Caco-2 (cell line): Measurements from ENCODE around the gene MTA1. TPM values are rescaled to one million over a fixed set of nuclear protein-coding genes. Genes with fewer than 3 reads are reported as not detected.

ENCODE experiments used
- BruUV-seq: library from RNA; stranded (reverse); fragments of 400-500 nt; replicated peaks from 2 replicates; lab custom pipeline; 2021; lab: Mats Ljungman, UMichigan
- CTCF ChIA-PET: fragments of 300-600 bp; sonication (Branson Sonifier 250); formaldehyde crosslinking; loops from one replicate; lab custom pipeline; 2022; ENCODE audit warnings: antibody characterized with exemption; lab: Charles Lee
- POLR2A ChIA-PET: fragments of 300-600 bp; sonication (Branson Sonifier 250); formaldehyde crosslinking; loops from one replicate; lab custom pipeline; 2022; ENCODE audit warnings: antibody characterized with exemption; lab: Charles Lee
- DNase-seq, 2 experiments: peaks; one replicate each; pipeline versions ENCODE4 v3.0.0 to v3.0.0-alpha.2; 2020 to 2022
- H3K27me3 ChIP-seq: replicated peaks from 2 replicates; pipeline ENCODE4 v1.6.0; 2011; ENCODE audit warnings: low read length; ENCODE audit not compliant: control insufficient read depth, insufficient read depth
- H3K36me3 ChIP-seq: 2 replicates; pipeline ENCODE4 v1.5.1; 2011; ENCODE audit warnings: low read length; ENCODE audit not compliant: control insufficient read depth, insufficient read depth
- H3K4me1 ChIP-seq: fragments of 250-450 bp; sonication (Bioruptor Pico); 2 replicates; pipeline ENCODE4 v1.5.1; 2020; ENCODE audit warnings: mild to moderate bottlenecking
- H3K4me3 ChIP-seq: 2 replicates; pipeline ENCODE4 v1.5.1; 2011; ENCODE audit warnings: low read depth, mild to moderate bottlenecking, control low read depth, low read length
- H3K9me3 ChIP-seq: fragments of 250-450 bp; sonication (Bioruptor Pico); 2 replicates; pipeline ENCODE4 v1.5.1; 2020; ENCODE audit warnings: mild to moderate bottlenecking, moderate library complexity
- H3K27ac Mint-ChIP-seq: one replicate; pipeline ENCODE4 v1.8.0; 2022; ENCODE audit warnings: mixed read lengths; ENCODE audit not compliant: unreplicated experiment
- H3K27me3 Mint-ChIP-seq: one replicate; pipeline ENCODE4 v1.8.0; 2022; ENCODE audit warnings: mixed read lengths; ENCODE audit not compliant: insufficient read depth, unreplicated experiment
- H3K36me3 Mint-ChIP-seq: one replicate; pipeline ENCODE4 v1.8.0; 2022; ENCODE audit warnings: mild to moderate bottlenecking, mixed read lengths; ENCODE audit not compliant: insufficient read depth, unreplicated experiment
- H3K4me1 Mint-ChIP-seq: one replicate; pipeline ENCODE4 v1.8.0; 2022; ENCODE audit warnings: low read depth, mixed read lengths; ENCODE audit not compliant: unreplicated experiment
- H3K4me3 Mint-ChIP-seq: one replicate; pipeline ENCODE4 v1.8.0; 2022; ENCODE audit warnings: mild to moderate bottlenecking, moderate library complexity, mixed read lengths; ENCODE audit not compliant: unreplicated experiment
- H3K9me3 Mint-ChIP-seq: one replicate; pipeline ENCODE4 v1.8.0; 2022; ENCODE audit warnings: mixed read lengths; ENCODE audit not compliant: unreplicated experiment
- CTCF ChIP-seq, 2 experiments: fragments of 200-600 bp in 1 of 2; IDR thresholded peaks; 1 replicate in 1 of 2; 2 replicates in 1 of 2; pipeline versions ENCODE4 v1.5.1 to v1.8.0; 2011 to 2022; ENCODE audit warnings: antibody characterized with exemption in 1 of 2, control low read depth in 1 of 2, inconsistent platforms in 1 of 2, low read depth in 1 of 2, low read length in 1 of 2, mild to moderate bottlenecking in 1 of 2, moderate library complexity in 1 of 2; ENCODE audit not compliant: insufficient read depth in 1 of 2, severe bottlenecking in 1 of 2, unreplicated experiment in 1 of 2
- intact Hi-C: fragments of 100-400 bp; cut with micrococcal nuclease; formaldehyde crosslinking; loops from one replicate; pipeline ENCODE4 v1.10.0; 2022; ENCODE audit not compliant: unreplicated experiment
- total RNA-seq: library from RNA; stranded (reverse); gene quantifications from 2 replicates; pipeline ENCODE4 v1.2.3, GENCODE V29; 2022

The MTA1 gene
- total RNA-seq, 1 experiment from 2014 or later = 167 TPM

GRCh38 chr14:105445290-105445689 is 25.7 kb downstream of the MTA1 start:
- BruUV-seq = no TSS peak
- no peak overlapping the region for H3K4me3 ChIP-seq
- Mint-ChIP-seq H3K4me1 (no peaks in the 10 kb centered on the region), H3K27me3 (no peaks in the 10 kb centered on the region), H3K4me3 (no peak overlapping the region), H3K27ac (no peak overlapping the region), H3K36me3 (peaks cover 26% of the 10 kb centered on the region), H3K9me3 (no peaks in the 10 kb centered on the region)
- no peak for TF ChIP-seq CTCF (IDR thresholded peaks at IDR 0.05; ENCODE audit: insufficient read depth in 1 of 2, low read depth in 1 of 2, low read length in 1 of 2, severe bottlenecking in 1 of 2, unreplicated experiment in 1 of 2)
- no peak for DNase-seq
- CTCF ChIA-PET = no interaction called here
- H3K27me3 ChIP-seq = no peaks in the 10 kb centered on the region
- intact Hi-C loops = no loop called here
- no peaks in the 10 kb centered on the region for H3K9me3 ChIP-seq
- POLR2A ChIA-PET = no interaction called here
- H3K4me1 ChIP-seq = no peaks in the 10 kb centered on the region
- no peaks in the 10 kb centered on the region; the same call in none of the 2 replicates for H3K36me3 ChIP-seq

- DNase-seq = no peak
- intact Hi-C loops = no loop called here
- Mint-ChIP-seq H3K4me1 (no peaks in the 10 kb centered on the region), H3K9me3 (no peaks in the 10 kb centered on the region), H3K36me3 (peaks cover 26% of the 10 kb centered on the region), H3K27me3 (no peaks in the 10 kb centered on the region), H3K27ac (no peak overlapping the region), H3K4me3 (no peak overlapping the region)
- Histone ChIP-seq H3K4me3 (no peak overlapping the region), H3K9me3 (no peaks in the 10 kb centered on the region), H3K4me1 (no peaks in the 10 kb centered on the region), H3K27me3 (no peaks in the 10 kb centered on the region), H3K36me3 (peaks cover 1% of the 10 kb centered on the region)
- CTCF ChIA-PET = no interaction called here
- BruUV-seq = no TSS peak
- TF ChIP-seq CTCF (IDR thresholded peaks at IDR 0.05; ENCODE audit: insufficient read depth in 1 of 2, low read depth in 1 of 2, low read length in 1 of 2, severe bottlenecking in 1 of 2, unreplicated experiment in 1 of 2) = no peak
- POLR2A ChIA-PET = no interaction called here
These were observed 26.5 kb downstream of the MTA1 start for GRCh38 chr14:105445901-105446845.

GRCh38 chr14:105446971-105447370 is 27.3 kb downstream of the MTA1 start:
- no TSS peak for BruUV-seq
- Mint-ChIP-seq H3K27me3 (no peaks in the 10 kb centered on the region), H3K27ac (no peak overlapping the region), H3K36me3 (peaks cover 29% of the 10 kb centered on the region), H3K4me3 (no peak overlapping the region), H3K4me1 (no peaks in the 10 kb centered on the region), H3K9me3 (no peaks in the 10 kb centered on the region)
- Histone ChIP-seq H3K27me3 (no peaks in the 10 kb centered on the region), H3K36me3 (peaks cover 1% of the 10 kb centered on the region), H3K4me1 (no peaks in the 10 kb centered on the region), H3K4me3 (no peak overlapping the region), H3K9me3 (no peaks in the 10 kb centered on the region)
- ChIA-PET POLR2A (no interaction called here), CTCF (no interaction called here)
- no peak for DNase-seq
- intact Hi-C loops = no loop called here
- TF ChIP-seq CTCF (IDR thresholded peaks at IDR 0.05; ENCODE audit: insufficient read depth in 1 of 2, low read depth in 1 of 2, low read length in 1 of 2, severe bottlenecking in 1 of 2, unreplicated experiment in 1 of 2) = no peak
